Transverse colon (tissue), 4 donors: ENCODE data around the gene CACNG7. TPM values are rescaled to one million over a fixed set of nuclear protein-coding genes. Genes with fewer than 3 reads are reported as not detected.

Source experiments
- DNase-seq: peaks from one replicate; pipeline ENCODE4 v3.0.0-alpha.2; 2019
- H3K27ac ChIP-seq, 4 donors: fragments of 200-600 bp; sonication (generic); 2 replicates each; pipeline ENCODE4 v1.5.1; 2016 to 2018; ENCODE audit warnings: inconsistent platforms in 4 of 4
- H3K27me3 ChIP-seq: fragments of 200-600 bp; sonication (generic); 2 replicates; pipeline ENCODE4 v1.5.1; 2017; ENCODE audit warnings: inconsistent platforms
- H3K36me3 ChIP-seq, 4 donors: fragments of 200-600 bp; sonication (generic); 2 replicates each; pipeline ENCODE4 v1.5.1; 2017 to 2019; ENCODE audit warnings: inconsistent platforms in 4 of 4
- H3K4me1 ChIP-seq, 4 donors: fragments of 200-600 bp; sonication (generic); 2 replicates each; pipeline ENCODE4 v1.5.1; 2017 to 2020; ENCODE audit warnings: inconsistent platforms in 4 of 4
- H3K4me3 ChIP-seq, 4 donors: fragments of 200-600 bp; sonication (generic); 1 replicate in 1 of 4; 2 replicates in 3 of 4; pipeline versions ENCODE4 v1.5.1 to v1.6.1; 2017 to 2019; ENCODE audit warnings: inconsistent platforms in 4 of 4
- H3K9me3 ChIP-seq, 2 donors: fragments of 200-600 bp; sonication (generic); 2 replicates each; pipeline ENCODE4 v1.5.1; 2017 to 2019; ENCODE audit warnings: inconsistent platforms in 2 of 2
- EP300 ChIP-seq: sonication (generic); formaldehyde crosslinking; IDR thresholded peaks from one replicate; pipeline ENCODE4 v1.6.1; 2017; ENCODE audit warnings: antibody characterized with exemption, low read depth
- POLR2A ChIP-seq: fragments of 450-650 bp; IDR thresholded peaks from one replicate; pipeline ENCODE4 v1.6.1; 2016; ENCODE audit warnings: antibody characterized with exemption, mild to moderate bottlenecking, moderate library complexity
- POLR2AphosphoS5 ChIP-seq, 3 donors: sonication (generic); formaldehyde crosslinking; IDR thresholded peaks; one replicate each; pipeline ENCODE4 v1.6.1; 2016; ENCODE audit warnings: antibody characterized with exemption in 3 of 3
- WGBS, 2 donors: methylation state at CpG; one replicate each; pipeline ENCODE4 v1.1.5; 2018; ENCODE audit warnings: low coverage in 1 of 2; 5-methylcytosine and 5-hydroxymethylcytosine counted together
- in situ Hi-C, 4 donors: fragments of 200-750 bp; cut with MboI; loops; one replicate each; pipeline versions ENCODE4 v1.15.0 to v1.15.1; 2017; ENCODE audit warnings: low sequenced_read_pairs in 3 of 4, low pct_ligation_motif_present in 1 of 4, low pct_unique_long_range_greater_than_20kb in 1 of 4
- intact Hi-C: fragments of 100-400 bp; cut with DNase I; formaldehyde crosslinking; loops from one replicate; pipeline ENCODE4 v1.15.1; 2023; ENCODE audit warnings: low total_unique reads
- total RNA-seq, 4 donors: library from RNA; depleted of rRNA; stranded (reverse); fragments of >200 nt; gene quantifications; one replicate each; pipeline ENCODE4 v1.1.0, GENCODE V29; 2016
- TF ChIP-seq, protein P1 (sequence below), 5 experiments: fragments of 200-600 bp in 3 of 5; fragments of 450-650 bp in 2 of 5; sonication (generic) in 3 of 5; IDR thresholded peaks; 1 replicate in 2 of 5; 2 replicates in 3 of 5; pipeline ENCODE4 v1.5.1; 2016 to 2017; ENCODE audit warnings: antibody characterized with exemption in 5 of 5, inconsistent platforms in 3 of 5, mild to moderate bottlenecking in 2 of 5, moderate library complexity in 1 of 5

Gene CACNG7
- total RNA-seq, 4 donors from 2014 or later, result not detected

DNA sequence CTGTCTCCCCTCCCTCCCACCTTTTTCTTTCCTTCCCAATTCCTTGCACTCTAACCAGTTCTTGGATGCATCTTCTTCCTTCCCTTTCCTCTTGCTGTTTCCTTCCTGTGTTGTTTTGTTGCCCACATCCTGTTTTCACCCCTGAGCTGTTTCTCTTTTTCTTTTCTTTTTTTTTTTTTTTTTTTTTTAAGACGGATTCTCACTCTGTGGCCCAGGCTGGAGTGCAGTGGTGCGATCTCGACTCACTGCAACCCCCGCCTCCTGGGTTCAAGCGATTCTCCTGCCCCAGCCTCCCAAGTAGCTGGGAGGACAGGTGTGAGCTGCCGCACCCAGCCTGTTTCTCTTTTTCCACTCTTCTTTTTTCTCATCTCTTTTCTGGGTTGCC lies 34.5 kb upstream of the CACNG7 start:
- peak overlapping the region in 1 of 4 donors; percentile 28 for H3K27ac ChIP-seq

DNA sequence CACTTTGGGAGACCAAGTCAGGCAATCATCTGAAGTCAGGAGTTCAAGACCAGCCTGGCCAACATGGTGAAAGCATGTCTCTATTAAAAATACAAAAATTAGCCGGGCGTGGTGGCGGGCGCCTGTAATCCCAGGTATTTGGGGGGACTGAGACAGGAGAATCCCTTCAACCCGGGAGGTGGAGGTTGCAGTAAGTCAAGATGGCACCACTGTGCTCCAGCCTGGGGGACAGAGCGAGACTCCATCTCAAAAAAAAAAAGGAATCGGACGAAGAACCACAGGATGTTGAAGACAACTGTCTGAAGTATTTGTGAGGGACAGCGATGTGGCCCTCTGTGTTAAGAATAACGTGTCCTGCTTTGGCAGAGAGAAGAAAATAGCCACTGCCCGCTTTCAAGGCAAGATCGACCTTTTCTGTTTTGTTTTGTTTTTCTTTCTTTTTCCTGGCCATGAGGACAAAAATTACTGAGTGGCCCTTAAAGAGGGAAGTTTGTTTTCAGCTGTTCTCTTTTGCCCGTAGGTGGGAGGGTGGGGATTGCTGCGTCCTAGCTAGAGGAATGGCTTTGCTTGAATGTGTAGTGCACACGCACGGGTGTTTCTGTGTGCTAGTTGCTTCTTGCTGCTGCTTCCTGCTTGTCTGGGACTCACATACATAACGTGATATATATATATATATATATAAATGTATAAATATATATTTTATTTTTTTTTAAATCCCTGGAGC lies 33.3 kb upstream of the CACNG7 start:
- TF ChIP-seq, protein P1, sequence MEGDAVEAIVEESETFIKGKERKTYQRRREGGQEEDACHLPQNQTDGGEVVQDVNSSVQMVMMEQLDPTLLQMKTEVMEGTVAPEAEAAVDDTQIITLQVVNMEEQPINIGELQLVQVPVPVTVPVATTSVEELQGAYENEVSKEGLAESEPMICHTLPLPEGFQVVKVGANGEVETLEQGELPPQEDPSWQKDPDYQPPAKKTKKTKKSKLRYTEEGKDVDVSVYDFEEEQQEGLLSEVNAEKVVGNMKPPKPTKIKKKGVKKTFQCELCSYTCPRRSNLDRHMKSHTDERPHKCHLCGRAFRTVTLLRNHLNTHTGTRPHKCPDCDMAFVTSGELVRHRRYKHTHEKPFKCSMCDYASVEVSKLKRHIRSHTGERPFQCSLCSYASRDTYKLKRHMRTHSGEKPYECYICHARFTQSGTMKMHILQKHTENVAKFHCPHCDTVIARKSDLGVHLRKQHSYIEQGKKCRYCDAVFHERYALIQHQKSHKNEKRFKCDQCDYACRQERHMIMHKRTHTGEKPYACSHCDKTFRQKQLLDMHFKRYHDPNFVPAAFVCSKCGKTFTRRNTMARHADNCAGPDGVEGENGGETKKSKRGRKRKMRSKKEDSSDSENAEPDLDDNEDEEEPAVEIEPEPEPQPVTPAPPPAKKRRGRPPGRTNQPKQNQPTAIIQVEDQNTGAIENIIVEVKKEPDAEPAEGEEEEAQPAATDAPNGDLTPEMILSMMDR (IDR thresholded peaks at IDR 0.05), result no peak
- peak in 1 of 3 donors; percentile 23 for TF ChIP-seq POLR2AphosphoS5 (IDR thresholded peaks at IDR 0.05)
- DNase-seq, result no peak
- in situ Hi-C loops, result no loop called here
- intact Hi-C loops, result no loop called here
- H3K36me3 ChIP-seq, result peaks cover 0 to 17% (median 6%) of the 10 kb centered on the region in 4 donors
- H3K27ac ChIP-seq, result peak overlapping the region in 2 of 4 donors; percentile 28 to 49
- H3K27me3 ChIP-seq, result peaks cover 13% of the 10 kb centered on the region
- WGBS, 2 donors, result 79 to 80% methylated on average over 17 of the region's 17 CpGs
- H3K4me1 ChIP-seq, result peaks cover 20 to 62% (median 32%) of the 10 kb centered on the region in 4 donors
- no peaks in the 10 kb centered on the region for H3K9me3 ChIP-seq
- H3K4me3 ChIP-seq, result no peak overlapping the region

More for the DNA sequence above, 34.5 kb upstream of the CACNG7 start:
- no peak for DNase-seq
- H3K27me3 ChIP-seq, result peaks cover 4% of the 10 kb centered on the region
- peaks cover 26 to 71% (median 38%) of the 10 kb centered on the region in 4 donors for H3K4me1 ChIP-seq
- intact Hi-C loops (loop anchor here (1.0 kb wide), 1 partner anchor 14 kb away; no protein-coding TSS in a partner anchor), in situ Hi-C loops (no loop called here)
- H3K36me3 ChIP-seq, result peaks cover 0 to 17% (median 6%) of the 10 kb centered on the region in 4 donors
- H3K4me3 ChIP-seq, result no peak overlapping the region
- no peaks in the 10 kb centered on the region for H3K9me3 ChIP-seq
- TF ChIP-seq POLR2AphosphoS5 (IDR thresholded peaks at IDR 0.05) (no peak), EP300 (no peak), POLR2A (no peak)
- TF ChIP-seq, protein P1 (IDR thresholded peaks at IDR 0.05), result no peak
- 64 to 71% methylated on average over 6 of the region's 6 CpGs for WGBS, 2 donors

- Histone ChIP-seq H3K27me3 (peaks cover 22% of the 10 kb centered on the region), H3K9me3 (no peaks in the 10 kb centered on the region), H3K36me3 (peaks cover 0 to 17% (median 6%) of the 10 kb centered on the region in 4 donors), H3K27ac (peak overlapping the region in 2 of 4 donors; percentile 23 to 49), H3K4me3 (no peak overlapping the region), H3K4me1 (peaks cover 22 to 60% (median 33%) of the 10 kb centered on the region in 4 donors)
- 67 to 85% methylated on average over 1 to 5 of the region's 6 CpGs for WGBS, 2 donors
- intact Hi-C loops, result no loop called here
- no peak for DNase-seq
- TF ChIP-seq POLR2A (no peak), EP300 (no peak), POLR2AphosphoS5 (IDR thresholded peaks at IDR 0.05) (no peak)
- TF ChIP-seq, protein P1 (IDR thresholded peaks at IDR 0.05), result no peak
- in situ Hi-C loops, result no loop called here
These were observed 32.3 kb upstream of the CACNG7 start for GRCh38 chr19:53876651-53877224.

DNA sequence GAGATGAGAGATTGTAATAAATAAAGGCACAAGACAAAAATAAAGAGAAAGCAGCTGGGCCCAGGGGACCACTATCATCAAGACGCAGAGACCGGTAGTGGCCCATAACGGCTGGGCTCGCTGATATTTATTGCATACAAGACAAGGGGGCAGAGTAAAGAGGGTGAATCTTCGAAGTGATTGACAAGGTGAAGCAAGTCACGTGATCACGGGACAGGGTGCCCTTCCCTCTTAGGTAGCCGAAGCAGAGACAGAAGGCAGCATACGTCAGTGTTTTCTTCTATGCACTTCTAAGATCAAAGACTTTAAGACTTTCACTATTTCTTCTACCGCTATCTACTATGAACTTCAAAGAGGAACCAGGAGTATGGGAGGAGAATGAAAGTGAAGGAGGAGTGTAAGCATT lies 31.7 kb upstream of the CACNG7 start:
- in situ Hi-C loops, result no loop called here
- WGBS, 2 donors, result 65 to 67% methylated on average over 2 to 10 of the region's 10 CpGs
- TF ChIP-seq, protein P1 (IDR thresholded peaks at IDR 0.05), result no peak
- TF ChIP-seq POLR2AphosphoS5 (IDR thresholded peaks at IDR 0.05), result peak in 2 of 3 donors; percentile 29 to 53
- no peak for TF ChIP-seq POLR2A
- no peak for TF ChIP-seq EP300
- Histone ChIP-seq H3K36me3 (peaks cover 0 to 17% (median 6%) of the 10 kb centered on the region in 4 donors), H3K4me1 (peaks cover 23 to 60% (median 32%) of the 10 kb centered on the region in 4 donors), H3K4me3 (no peak overlapping the region), H3K27ac (peak overlapping the region in 2 of 4 donors; percentile 16 to 23), H3K27me3 (peaks cover 29% of the 10 kb centered on the region), H3K9me3 (no peaks in the 10 kb centered on the region)
- no peak for DNase-seq
- intact Hi-C loops, result no loop called here
